Bronchial epithelial cell (primary cell): ENCODE results near the gene SUGP1. TPM values are rescaled to one million over a fixed set of nuclear protein-coding genes. Genes with fewer than 3 reads are reported as not detected.

Experiments
- DNase-seq: peaks from one replicate; pipeline ENCODE4 v3.0.0-alpha.2; 2010; ENCODE audit warnings: low read depth
- FAIRE-seq: peaks from 2 replicates; lab custom pipeline; 2011; peaks lifted over from hg19 to GRCh38; lab: Jason Lieb, UNC
- H3K27me3 ChIP-seq: 2 replicates; pipeline ENCODE4 v1.5.1; 2011; ENCODE audit warnings: low read length; ENCODE audit not compliant: control insufficient read depth, insufficient read depth
- H3K36me3 ChIP-seq: 2 replicates; pipeline ENCODE4 v1.5.1; 2011; ENCODE audit warnings: low read length; ENCODE audit not compliant: control insufficient read depth, insufficient read depth
- H3K4me3 ChIP-seq: 2 replicates; pipeline ENCODE4 v1.5.1; 2011; ENCODE audit warnings: mild to moderate bottlenecking, low read depth, low read length, control low read depth
- total RNA-seq: library from RNA; depleted of rRNA; stranded (reverse); fragments of >200 nt; gene quantifications from 2 replicates; pipeline ENCODE4 v1.2.1, GENCODE V29; 2014
- TF ChIP-seq, protein P1 (sequence below): IDR thresholded peaks from 2 replicates; pipeline ENCODE4 v1.5.1; 2011; ENCODE audit warnings: mild to moderate bottlenecking, moderate library complexity, low read length, control low read depth, inconsistent platforms; ENCODE audit not compliant: insufficient read depth, severe bottlenecking

SUGP1 gene
- total RNA-seq, 1 donor from 2014 or later, result 18.7 TPM

DNA sequence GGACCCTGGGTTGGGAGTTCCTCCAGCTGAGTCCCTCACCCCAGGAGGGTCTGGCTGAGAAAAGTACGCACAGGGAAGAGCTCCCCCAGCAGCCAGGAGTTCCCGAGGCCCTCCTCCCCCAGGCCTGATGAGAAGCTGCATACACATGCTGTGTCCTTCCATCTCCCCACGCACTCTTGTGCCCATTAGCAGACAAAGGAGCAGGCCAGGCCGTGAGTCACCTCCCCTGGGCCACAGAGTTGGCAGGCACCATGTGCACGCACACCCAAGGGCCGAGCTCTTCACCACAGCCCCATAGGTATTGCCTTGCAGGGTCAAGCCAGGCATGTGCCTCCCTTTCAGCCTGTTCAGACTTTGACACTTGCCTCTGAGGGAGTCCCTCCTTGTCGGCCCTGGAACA lies 17.8 kb upstream of the SUGP1 start:
- Histone ChIP-seq H3K27me3 (no peaks in the 10 kb centered on the region), H3K4me3 (no peak overlapping the region), H3K36me3 (peaks cover 44% of the 10 kb centered on the region)
- DNase-seq (no peak), FAIRE-seq (no peak)
- TF ChIP-seq, protein P1, sequence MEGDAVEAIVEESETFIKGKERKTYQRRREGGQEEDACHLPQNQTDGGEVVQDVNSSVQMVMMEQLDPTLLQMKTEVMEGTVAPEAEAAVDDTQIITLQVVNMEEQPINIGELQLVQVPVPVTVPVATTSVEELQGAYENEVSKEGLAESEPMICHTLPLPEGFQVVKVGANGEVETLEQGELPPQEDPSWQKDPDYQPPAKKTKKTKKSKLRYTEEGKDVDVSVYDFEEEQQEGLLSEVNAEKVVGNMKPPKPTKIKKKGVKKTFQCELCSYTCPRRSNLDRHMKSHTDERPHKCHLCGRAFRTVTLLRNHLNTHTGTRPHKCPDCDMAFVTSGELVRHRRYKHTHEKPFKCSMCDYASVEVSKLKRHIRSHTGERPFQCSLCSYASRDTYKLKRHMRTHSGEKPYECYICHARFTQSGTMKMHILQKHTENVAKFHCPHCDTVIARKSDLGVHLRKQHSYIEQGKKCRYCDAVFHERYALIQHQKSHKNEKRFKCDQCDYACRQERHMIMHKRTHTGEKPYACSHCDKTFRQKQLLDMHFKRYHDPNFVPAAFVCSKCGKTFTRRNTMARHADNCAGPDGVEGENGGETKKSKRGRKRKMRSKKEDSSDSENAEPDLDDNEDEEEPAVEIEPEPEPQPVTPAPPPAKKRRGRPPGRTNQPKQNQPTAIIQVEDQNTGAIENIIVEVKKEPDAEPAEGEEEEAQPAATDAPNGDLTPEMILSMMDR, result no peak

DNA sequence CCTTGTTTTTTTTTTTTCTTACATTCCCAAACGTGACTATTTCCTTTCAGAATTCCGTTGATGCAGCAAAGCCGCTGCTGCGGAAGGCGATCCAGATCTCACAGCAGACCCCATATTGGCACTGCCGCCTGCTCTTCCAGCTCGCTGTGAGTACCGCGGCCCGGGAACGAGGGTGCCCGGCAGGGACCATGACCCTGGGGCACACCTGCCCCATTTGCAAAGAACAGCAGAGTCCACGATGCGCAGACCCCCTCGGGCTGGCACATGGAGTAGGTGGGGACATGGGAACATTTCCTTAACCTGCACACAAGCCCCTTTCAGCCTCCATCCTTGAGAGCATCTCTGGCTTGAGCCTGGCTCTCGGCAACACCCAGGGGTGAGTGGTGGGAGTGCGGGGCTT lies 16.8 kb upstream of the SUGP1 start:
- no peak for DNase-seq
- Histone ChIP-seq H3K27me3 (no peaks in the 10 kb centered on the region), H3K4me3 (no peak overlapping the region), H3K36me3 (peaks cover 37% of the 10 kb centered on the region)
- no peak for FAIRE-seq
- TF ChIP-seq, protein P1, result no peak

DNA sequence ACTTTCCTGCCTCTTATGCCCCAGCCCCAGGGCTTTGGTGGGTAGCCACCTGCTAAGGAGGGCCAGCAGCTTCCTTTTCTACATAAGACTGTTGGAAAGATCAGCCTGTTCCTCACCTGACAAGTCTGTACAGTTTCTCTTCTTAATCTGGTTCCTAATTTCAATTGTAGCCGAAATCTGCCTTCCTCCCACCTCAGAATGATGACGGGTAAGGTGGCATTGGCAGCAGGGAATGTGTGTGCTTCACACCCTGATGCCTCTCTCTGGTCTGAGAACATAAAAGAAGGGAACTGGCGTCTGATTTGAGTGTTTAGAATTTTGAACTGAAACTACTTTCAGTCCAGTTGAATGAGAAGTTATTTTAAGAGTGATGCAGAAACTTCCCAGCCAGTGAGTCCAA lies 16.3 kb upstream of the SUGP1 start:
- Histone ChIP-seq H3K4me3 (no peak overlapping the region), H3K36me3 (peaks cover 36% of the 10 kb centered on the region), H3K27me3 (no peaks in the 10 kb centered on the region)
- TF ChIP-seq, protein P1, result no peak
- no peak for DNase-seq
- no peak for FAIRE-seq

DNA sequence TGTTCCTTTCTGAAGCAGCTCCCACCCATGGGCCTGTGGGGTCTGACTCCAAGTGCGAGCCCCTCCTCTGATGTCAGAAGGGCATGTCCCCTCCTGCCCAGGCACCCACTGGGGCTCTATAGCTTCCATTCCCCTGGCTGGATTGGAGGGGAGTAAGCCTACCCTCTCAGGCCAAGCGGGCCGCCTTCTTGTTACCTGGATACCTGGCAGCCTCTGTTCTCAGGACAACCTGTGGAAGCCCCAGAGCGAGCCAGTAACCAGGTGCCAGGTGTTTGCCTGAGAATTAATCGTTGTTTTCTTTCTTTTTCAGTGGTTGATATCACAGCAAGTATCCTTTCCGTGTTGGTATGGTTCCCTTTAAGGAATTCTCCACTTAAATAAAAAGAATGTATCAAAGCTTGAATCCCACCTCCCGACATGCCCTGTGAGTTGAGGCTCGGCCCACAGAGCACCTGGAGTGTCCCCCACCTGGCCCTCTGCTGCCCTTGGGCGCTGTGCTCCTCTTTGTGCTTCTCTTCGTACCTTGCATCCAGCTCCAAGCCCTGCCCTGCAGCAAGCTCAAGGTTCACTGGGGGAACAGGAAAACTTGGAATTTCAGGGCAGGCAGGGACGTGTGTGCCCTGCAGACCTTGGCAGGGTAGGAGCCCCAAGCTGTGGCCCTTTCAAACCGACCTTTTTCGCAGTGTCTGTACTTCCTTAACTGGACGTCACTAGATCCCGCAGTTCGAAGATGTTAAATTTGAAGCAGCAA lies 15.3 kb upstream of the SUGP1 start:
- FAIRE-seq (no peak), DNase-seq (no peak)
- Histone ChIP-seq H3K36me3 (peaks cover 27% of the 10 kb centered on the region), H3K27me3 (no peaks in the 10 kb centered on the region), H3K4me3 (no peak overlapping the region)
- TF ChIP-seq, protein P1, result no peak

DNA sequence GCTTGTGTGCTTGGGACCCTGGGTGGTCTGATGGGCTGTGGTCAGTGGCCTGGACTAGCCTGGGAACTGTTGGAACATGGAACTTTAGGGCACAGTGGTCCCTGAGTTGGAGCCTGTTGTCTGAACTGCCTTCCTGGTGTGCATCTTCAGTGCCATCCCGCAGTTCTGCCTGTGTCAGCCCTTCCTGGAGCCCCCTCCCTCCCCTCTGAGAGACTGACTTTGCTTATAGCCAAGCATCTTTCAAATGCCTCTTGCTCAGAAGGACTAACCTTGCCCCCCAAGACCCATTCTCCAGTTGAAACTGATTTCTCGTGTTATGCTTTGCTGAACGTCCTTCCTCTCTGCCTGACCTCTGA lies 14.7 kb upstream of the SUGP1 start:
- Histone ChIP-seq H3K27me3 (no peaks in the 10 kb centered on the region), H3K36me3 (peaks cover 29% of the 10 kb centered on the region)
- FAIRE-seq, result no peak

More for the DNA sequence above, 14.7 kb upstream of the SUGP1 start:
- TF ChIP-seq, protein P1, result no peak
- H3K4me3 ChIP-seq, result no peak overlapping the region
- no peak for DNase-seq
